Muscle layer of duodenum (tissue), 2 donors: Measurements from ENCODE around the gene NDUFB5.
A peak's percentile ranks its signal among the peaks of the same experiment; 100 is the strongest.

Experiments
- H3K27ac ChIP-seq: one replicate; pipeline ENCODE4 v1.7.0; 2013; ENCODE audit warnings: mild to moderate bottlenecking, low read length
- H3K27me3 ChIP-seq: one replicate; pipeline ENCODE4 v1.7.0; 2013; ENCODE audit warnings: low read depth, mild to moderate bottlenecking, control low read depth, low read length
- H3K36me3 ChIP-seq, 2 donors: one replicate each; pipeline ENCODE4 v1.7.0; 2013; ENCODE audit warnings: low read length in 2 of 2, control low read depth in 1 of 2, mild to moderate bottlenecking in 1 of 2; ENCODE audit not compliant: insufficient read depth in 2 of 2, control insufficient read depth in 1 of 2
- H3K4me1 ChIP-seq, 2 donors: one replicate each; pipeline ENCODE4 v1.7.0; 2013; ENCODE audit warnings: low read length in 2 of 2, mild to moderate bottlenecking in 2 of 2, control low read depth in 1 of 2, moderate library complexity in 1 of 2; ENCODE audit not compliant: insufficient read depth in 2 of 2, control insufficient read depth in 1 of 2
- H3K4me3 ChIP-seq, 2 donors: one replicate each; pipeline ENCODE4 v1.7.0; 2013; ENCODE audit warnings: low read length in 2 of 2, low read depth in 1 of 2, mild to moderate bottlenecking in 1 of 2
- H3K9me3 ChIP-seq, 2 donors: one replicate each; pipeline ENCODE4 v1.7.0; 2013; ENCODE audit warnings: low read length in 2 of 2, control low read depth in 1 of 2, mild to moderate bottlenecking in 1 of 2; ENCODE audit not compliant: control insufficient read depth in 1 of 2
- donor health status: healthy.

The NDUFB5 gene

DNA sequence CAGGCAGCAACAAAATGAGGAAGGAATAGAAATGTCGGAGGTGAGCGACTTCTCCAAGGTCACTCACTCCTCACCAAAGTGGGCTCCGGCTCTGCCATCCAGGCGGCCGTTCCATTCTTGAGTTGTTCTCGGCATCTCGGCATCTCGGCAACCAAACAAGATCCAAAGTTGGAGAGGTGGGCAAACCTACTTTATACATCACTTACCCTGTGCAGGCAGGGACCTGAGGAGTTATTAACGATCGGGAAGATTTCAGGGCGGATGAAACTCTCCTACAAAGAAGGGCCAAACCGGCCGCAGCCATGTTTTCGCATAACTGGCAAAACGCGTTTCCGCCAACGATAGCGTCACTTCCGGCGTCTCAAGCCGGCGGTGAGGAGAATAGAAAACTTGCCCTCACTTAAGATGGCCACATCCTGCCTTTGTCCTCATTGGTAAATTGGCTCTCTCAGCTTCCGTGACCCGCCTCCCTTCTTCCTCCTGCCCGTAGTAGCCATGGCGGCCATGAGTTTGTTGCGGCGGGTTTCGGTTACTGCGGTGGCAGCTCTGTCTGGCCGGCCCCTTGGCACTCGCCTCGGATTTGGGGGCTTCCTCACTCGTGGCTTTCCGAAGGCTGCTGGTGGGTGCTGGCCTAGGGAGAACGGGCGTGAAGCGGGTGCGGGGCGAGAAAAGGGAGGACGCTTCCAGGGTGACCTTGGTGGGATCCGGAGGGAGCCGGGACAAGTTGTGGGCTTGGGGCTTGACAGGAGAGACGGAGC lies at the start of gene NDUFB5, which contains the start of gene MRPL47:
TSS of gene NDUFB5 (plus strand) at position 474 of the 758 bp plus-strand sequence. CDS start at position 496, 22 bp downstream.
TSS of gene MRPL47 (minus strand) at position 318 of the 758 bp plus-strand sequence. CDS start at position 304, 14 bp downstream.
- peaks cover 0 to 33% of the 10 kb centered on the region in 2 donors for H3K4me1 ChIP-seq
- H3K27ac ChIP-seq = peak within 1 kb of the TSS; percentile 98
- H3K9me3 ChIP-seq = no peaks in the 10 kb centered on the region
- peak within 1 kb of the TSS; percentile 99 for H3K4me3 ChIP-seq
- no peaks in the 10 kb centered on the region for H3K27me3 ChIP-seq
- H3K36me3 ChIP-seq = peaks cover 13 to 36% of the 10 kb centered on the region in 2 donors

- H3K27ac ChIP-seq = no peak overlapping the region
- H3K27me3 ChIP-seq = no peaks in the 10 kb centered on the region
- peaks cover 3% of the 10 kb centered on the region in 2 donors for H3K4me1 ChIP-seq
- H3K4me3 ChIP-seq = no peak overlapping the region
- no peaks in the 10 kb centered on the region for H3K9me3 ChIP-seq
- H3K36me3 ChIP-seq = no peaks in the 10 kb centered on the region
Observed at GRCh38 chr3:179558742-179559364, 45.7 kb upstream of the NDUFB5 start.

DNA sequence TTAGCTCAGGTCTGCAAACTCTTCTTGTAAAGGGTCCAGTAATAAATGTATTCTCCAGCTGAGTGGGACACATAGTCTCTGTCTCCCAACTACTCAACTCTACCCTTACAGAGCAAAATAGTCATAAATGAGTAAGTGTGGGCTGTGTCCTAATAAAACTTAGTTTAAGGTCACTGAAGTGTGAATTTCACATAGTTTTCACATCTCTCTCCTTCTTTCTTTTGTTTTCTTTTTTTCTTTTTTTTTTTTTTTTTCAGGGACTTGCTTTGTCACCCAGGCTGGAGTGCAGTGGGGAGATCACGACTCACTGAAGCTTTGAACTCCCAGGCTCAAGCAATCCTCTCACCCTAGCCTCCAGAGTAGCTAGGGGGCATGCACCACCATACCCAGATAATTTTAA lies 43.8 kb upstream of the NDUFB5 start:
- Histone ChIP-seq H3K36me3 (no peaks in the 10 kb centered on the region), H3K4me3 (no peak overlapping the region), H3K27ac (no peak overlapping the region), H3K9me3 (no peaks in the 10 kb centered on the region), H3K27me3 (no peaks in the 10 kb centered on the region), H3K4me1 (peaks cover 7 to 10% of the 10 kb centered on the region in 2 donors)

- Histone ChIP-seq H3K4me1 (peaks cover 7 to 10% of the 10 kb centered on the region in 2 donors), H3K9me3 (no peaks in the 10 kb centered on the region), H3K27ac (peak within 1 kb of the TSS; percentile 71), H3K36me3 (no peaks in the 10 kb centered on the region), H3K27me3 (no peaks in the 10 kb centered on the region), H3K4me3 (peak within 1 kb of the TSS; percentile 78 to 88)
Observed at GRCh38 chr3:179562591-179563270, 41.9 kb upstream of the NDUFB5 start, which contains the start of gene ACTL6A. TSS of gene ACTL6A (plus strand) at chr3:179562926. CDS start at chr3:179563093, 167 bp downstream.

- H3K36me3 ChIP-seq = no peaks in the 10 kb centered on the region
- peaks cover 7 to 10% of the 10 kb centered on the region in 2 donors for H3K4me1 ChIP-seq
- H3K4me3 ChIP-seq = peak overlapping the region; percentile 78 to 88
- H3K27me3 ChIP-seq = no peaks in the 10 kb centered on the region
- H3K9me3 ChIP-seq = no peaks in the 10 kb centered on the region
- peak overlapping the region; percentile 71 for H3K27ac ChIP-seq
Observed at GRCh38 chr3:179563271-179563783, 41.3 kb upstream of the NDUFB5 start.

GRCh38 chr3:179565496-179565895 lies 39.1 kb upstream of the NDUFB5 start:
- Histone ChIP-seq H3K4me3 (no peak overlapping the region), H3K27ac (no peak overlapping the region), H3K36me3 (peaks cover 7 to 8% of the 10 kb centered on the region in 2 donors), H3K9me3 (no peaks in the 10 kb centered on the region), H3K27me3 (no peaks in the 10 kb centered on the region), H3K4me1 (peaks cover 7 to 10% of the 10 kb centered on the region in 2 donors)

DNA sequence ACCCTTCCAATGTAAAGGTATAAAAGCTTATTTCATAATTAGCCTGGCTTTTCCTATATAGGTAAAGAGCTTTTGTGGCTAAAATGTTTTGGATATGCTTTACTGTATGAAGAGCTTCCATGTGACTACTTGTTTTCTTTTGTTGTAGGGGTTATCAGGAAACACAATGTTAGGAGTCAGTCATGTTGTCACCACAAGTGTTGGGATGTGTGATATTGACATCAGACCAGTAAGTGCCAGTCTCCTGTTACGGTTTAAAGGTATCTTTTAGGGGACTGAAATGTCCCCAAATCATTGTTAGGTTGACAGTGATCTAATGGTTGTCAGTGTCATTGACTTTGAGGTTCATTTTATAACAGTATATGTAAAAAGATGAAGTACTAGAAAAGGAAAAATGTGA lies 23.6 kb upstream of the NDUFB5 start:
- Histone ChIP-seq H3K9me3 (no peaks in the 10 kb centered on the region), H3K4me1 (no peaks in the 10 kb centered on the region), H3K36me3 (peaks cover 41 to 44% of the 10 kb centered on the region in 2 donors), H3K27me3 (no peaks in the 10 kb centered on the region), H3K27ac (no peak overlapping the region), H3K4me3 (no peak overlapping the region)

DNA sequence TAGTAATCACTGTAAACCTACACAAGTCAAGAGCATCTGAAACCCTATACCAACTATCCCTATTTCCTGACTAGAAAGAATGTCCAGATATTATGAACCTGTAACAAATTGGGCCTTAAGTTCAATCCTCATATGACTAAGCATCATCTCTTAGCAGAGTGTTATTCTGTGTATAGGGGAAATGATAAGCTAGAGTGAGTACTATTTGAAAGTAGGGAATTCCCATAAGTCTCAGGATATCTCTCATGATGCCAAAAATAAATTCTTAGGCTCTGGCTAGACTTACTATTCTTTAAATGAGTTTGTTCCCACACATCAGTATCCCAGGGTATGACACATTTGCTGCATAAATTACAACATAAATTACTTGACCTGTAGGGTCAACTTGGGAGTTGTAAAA lies 15.5 kb upstream of the NDUFB5 start:
- Histone ChIP-seq H3K4me1 (peaks cover 0 to 4% of the 10 kb centered on the region in 2 donors), H3K4me3 (no peak overlapping the region), H3K36me3 (peaks cover 62 to 79% of the 10 kb centered on the region in 2 donors), H3K27me3 (no peaks in the 10 kb centered on the region), H3K27ac (no peak overlapping the region), H3K9me3 (no peaks in the 10 kb centered on the region)

GRCh38 chr3:179590669-179591068 lies 13.9 kb upstream of the NDUFB5 start:
- Histone ChIP-seq H3K27me3 (no peaks in the 10 kb centered on the region), H3K4me1 (peaks cover 0 to 4% of the 10 kb centered on the region in 2 donors), H3K36me3 (peaks cover 68 to 83% of the 10 kb centered on the region in 2 donors), H3K9me3 (no peaks in the 10 kb centered on the region), H3K27ac (no peak overlapping the region), H3K4me3 (no peak overlapping the region)

DNA sequence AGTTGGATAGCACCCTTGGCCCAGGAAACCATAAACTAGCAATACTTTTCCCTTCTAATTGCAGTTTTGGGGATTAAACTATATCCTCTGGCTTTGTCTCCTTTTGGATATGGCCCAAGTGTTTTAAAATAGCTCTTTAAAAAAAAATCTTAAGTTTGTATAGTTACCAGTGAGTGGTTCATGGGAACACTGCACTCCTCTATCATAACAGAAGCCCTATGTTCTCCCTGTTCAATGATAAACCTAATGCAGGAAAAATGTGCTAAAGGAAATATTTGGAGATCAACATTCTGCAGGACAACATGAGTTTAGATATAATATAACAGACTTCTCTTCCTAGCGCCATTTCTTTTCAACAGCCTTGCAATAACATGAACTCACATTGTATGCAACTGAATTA lies 13.3 kb upstream of the NDUFB5 start:
- no peaks in the 10 kb centered on the region for H3K27me3 ChIP-seq
- H3K4me1 ChIP-seq = peaks cover 0 to 4% of the 10 kb centered on the region in 2 donors
- H3K27ac ChIP-seq = no peak overlapping the region
- H3K36me3 ChIP-seq = peaks cover 64 to 84% of the 10 kb centered on the region in 2 donors
- H3K4me3 ChIP-seq = no peak overlapping the region
- H3K9me3 ChIP-seq = no peaks in the 10 kb centered on the region

DNA sequence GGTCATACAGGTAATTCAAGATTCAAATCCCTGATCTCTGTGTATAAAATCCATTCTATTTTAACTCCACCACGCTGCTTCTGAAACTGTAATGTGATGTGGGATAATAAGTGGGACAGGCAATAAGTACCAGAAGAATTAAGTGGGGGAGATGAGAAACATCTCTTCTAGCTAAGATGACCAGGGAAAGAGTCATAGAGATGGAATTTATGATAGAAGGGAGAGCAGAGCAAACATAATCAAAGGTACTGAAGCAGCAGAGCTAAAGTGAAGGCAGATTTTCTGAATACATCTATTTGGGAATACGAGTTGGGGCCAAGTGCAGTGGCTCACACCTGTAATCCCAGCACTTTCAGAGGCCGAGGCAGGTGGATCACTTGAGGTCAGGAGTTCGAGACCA lies 5.1 kb upstream of the NDUFB5 start:
- no peak overlapping the region for H3K4me3 ChIP-seq
- H3K36me3 ChIP-seq = peaks cover 43 to 72% of the 10 kb centered on the region in 2 donors
- H3K4me1 ChIP-seq = peaks cover 0 to 14% of the 10 kb centered on the region in 2 donors
- no peak overlapping the region for H3K27ac ChIP-seq
- no peaks in the 10 kb centered on the region for H3K27me3 ChIP-seq
- H3K9me3 ChIP-seq = no peaks in the 10 kb centered on the region
